NB4 (cell line): Measurements from ENCODE around the gene CYCS.
"Not testable (repeated sequence)": the region's sequence is repeated elsewhere in the genome, so short reads cannot be mapped to it uniquely, and the experiment has no call there.

Experiments
- DNase-seq: peaks from one replicate; pipeline ENCODE4 v3.0.0; 2010; ENCODE audit warnings: low read depth
- H3K4me3 ChIP-seq: one replicate; pipeline ENCODE4 v1.5.1; 2011; ENCODE audit warnings: mild to moderate bottlenecking, low read depth, low read length, moderate library complexity
- MYC ChIP-seq: IDR thresholded peaks from 2 replicates; pipeline ENCODE4 v1.6.1; 2011; ENCODE audit warnings: low read depth, low read length
- POLR2A ChIP-seq: IDR thresholded peaks from 2 replicates; pipeline ENCODE4 v1.6.1; 2011; ENCODE audit warnings: mild to moderate bottlenecking; ENCODE audit not compliant: insufficient read length; ENCODE audit errors: extremely low read depth
- TF ChIP-seq, protein P1 (sequence below): IDR thresholded peaks from 2 replicates; pipeline ENCODE4 v1.6.1; 2011; ENCODE audit warnings: low read depth, low read length
- TF ChIP-seq, protein P2 (sequence below): IDR thresholded peaks from one replicate; pipeline ENCODE4 v1.5.1; 2012; ENCODE audit warnings: low read depth, low read length

CYCS gene

DNA sequence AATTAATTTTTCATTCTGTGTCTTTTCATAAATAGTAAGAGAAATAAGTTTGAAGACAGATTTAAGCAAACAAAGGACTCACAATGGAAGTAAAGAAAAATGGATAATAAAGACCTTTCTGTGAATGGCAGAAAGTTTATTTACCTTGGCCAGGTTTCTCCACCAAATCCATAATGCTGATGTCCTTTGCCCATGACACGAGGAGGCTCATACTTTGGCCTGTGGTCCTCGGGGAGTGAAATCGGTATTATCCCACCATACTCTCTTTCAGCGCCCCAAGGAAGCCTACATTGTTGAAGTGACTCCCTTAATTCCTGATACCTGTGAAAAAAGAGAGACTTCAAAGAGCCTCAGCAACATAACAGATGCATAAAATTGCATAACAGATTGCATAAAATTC is 43.1 kb upstream of the CYCS start:
- TF ChIP-seq, protein P1, sequence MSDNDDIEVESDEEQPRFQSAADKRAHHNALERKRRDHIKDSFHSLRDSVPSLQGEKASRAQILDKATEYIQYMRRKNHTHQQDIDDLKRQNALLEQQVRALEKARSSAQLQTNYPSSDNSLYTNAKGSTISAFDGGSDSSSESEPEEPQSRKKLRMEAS = no peak
- TF ChIP-seq, protein P2, sequence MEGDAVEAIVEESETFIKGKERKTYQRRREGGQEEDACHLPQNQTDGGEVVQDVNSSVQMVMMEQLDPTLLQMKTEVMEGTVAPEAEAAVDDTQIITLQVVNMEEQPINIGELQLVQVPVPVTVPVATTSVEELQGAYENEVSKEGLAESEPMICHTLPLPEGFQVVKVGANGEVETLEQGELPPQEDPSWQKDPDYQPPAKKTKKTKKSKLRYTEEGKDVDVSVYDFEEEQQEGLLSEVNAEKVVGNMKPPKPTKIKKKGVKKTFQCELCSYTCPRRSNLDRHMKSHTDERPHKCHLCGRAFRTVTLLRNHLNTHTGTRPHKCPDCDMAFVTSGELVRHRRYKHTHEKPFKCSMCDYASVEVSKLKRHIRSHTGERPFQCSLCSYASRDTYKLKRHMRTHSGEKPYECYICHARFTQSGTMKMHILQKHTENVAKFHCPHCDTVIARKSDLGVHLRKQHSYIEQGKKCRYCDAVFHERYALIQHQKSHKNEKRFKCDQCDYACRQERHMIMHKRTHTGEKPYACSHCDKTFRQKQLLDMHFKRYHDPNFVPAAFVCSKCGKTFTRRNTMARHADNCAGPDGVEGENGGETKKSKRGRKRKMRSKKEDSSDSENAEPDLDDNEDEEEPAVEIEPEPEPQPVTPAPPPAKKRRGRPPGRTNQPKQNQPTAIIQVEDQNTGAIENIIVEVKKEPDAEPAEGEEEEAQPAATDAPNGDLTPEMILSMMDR = no peak
- no peak for TF ChIP-seq POLR2A
- TF ChIP-seq MYC = no peak
- no peak overlapping the region for H3K4me3 ChIP-seq
- DNase-seq = no peak

DNA sequence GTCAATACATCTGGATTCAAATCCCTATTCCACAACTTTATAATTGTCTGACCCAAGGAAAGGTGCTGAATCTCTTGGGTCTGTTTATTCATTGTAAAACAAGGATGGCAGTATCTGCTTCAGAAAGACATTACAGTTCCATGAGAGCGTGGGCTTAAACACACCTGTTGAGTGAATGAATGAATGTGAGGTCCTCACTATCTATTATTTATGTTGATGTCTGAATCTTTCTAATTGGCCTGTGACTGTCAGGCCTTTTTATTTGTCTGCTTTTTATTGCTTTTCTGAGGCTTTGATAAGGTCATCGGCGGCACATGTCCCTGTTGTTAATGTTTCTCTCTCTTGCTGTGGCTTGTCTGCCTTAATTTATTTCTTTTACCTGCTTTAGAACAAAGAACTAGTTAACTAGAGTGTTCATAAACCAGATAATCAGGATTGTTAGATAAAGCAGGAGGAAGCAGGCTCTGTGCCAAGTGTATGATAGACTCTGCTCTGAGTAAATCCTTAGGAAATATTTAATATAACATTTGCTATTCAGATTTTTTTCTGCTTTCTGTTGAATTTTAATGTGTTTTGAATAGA is 42.3 kb upstream of the CYCS start:
- no peak overlapping the region for H3K4me3 ChIP-seq
- DNase-seq = no peak
- TF ChIP-seq MYC (no peak), POLR2A (no peak)
- TF ChIP-seq, protein P1 = no peak
- TF ChIP-seq, protein P2 = no peak

DNA sequence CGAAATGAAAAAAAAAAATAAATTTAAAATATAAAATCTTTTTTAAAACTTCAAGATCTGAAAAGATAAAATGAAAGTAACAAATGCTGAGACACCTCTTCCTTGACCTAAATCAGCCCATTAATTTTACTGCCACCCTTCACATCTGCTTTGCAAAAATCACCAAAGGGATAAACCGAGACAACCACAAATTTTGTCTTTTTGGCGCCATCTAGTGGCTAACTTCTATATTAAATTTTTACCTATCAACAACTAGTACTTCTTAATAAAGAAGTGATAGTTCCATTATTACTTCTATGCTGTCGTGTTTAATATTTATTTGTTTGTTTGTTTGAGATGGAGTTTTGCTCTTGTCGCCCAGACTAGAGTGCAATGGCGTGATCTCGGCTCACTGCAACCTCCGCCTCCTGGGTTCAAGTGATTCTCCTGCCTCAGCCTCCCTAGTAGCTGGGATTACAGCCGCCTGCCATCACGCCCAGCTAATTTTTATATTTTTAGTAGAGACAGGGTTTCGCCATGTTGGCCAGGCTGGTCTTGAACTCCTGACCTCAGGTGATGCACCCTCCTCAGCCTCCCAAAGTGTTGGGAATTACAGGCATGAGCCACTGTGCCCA is 35.0 kb upstream of the CYCS start:
- not testable (repeated sequence) for H3K4me3 ChIP-seq
- DNase-seq = peak; percentile 74
- TF ChIP-seq, protein P2 = peak; percentile 29

DNA sequence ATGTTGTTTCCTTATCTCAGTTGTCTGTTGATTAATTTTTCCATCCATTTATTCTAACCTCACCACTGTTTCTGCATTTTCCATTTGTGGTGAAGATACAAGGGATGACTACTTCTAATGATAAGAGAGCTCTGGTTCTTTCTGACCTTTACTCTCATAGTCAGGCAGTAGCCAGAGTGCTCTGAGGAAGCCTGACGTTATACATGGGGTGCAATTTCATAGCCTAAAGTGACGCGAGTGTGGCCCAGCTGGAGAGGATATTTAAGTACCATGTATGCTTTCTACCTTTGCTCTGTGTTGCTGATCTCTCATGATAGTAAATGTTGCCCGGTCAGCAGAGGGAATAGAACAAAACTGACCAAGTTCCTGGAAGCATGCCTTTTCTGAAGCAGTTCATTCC is 33.9 kb upstream of the CYCS start:
- TF ChIP-seq MYC (no peak), POLR2A (no peak)
- TF ChIP-seq, protein P2 = no peak
- TF ChIP-seq, protein P1 = no peak
- no peak overlapping the region for H3K4me3 ChIP-seq
- DNase-seq = no peak

DNA sequence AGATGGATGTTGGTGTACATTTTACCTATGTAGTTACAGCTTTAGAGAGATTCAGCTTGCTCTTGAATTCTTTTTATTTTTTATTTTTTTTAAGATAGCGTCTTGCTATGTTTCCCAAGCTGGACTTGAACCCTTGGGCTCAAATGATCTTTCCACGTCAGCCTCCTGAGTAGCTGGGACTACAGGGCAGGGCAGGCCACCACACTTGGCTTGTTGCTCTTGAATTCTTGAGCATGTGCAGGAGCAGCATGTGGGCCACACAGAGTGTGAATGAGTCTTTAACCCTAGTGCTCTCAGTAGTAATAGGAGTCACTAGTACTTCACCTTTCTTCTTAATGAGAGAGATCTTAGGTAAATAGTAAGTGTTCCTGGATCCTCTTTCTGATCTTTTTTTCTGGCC is 26.7 kb upstream of the CYCS start:
- no peak for DNase-seq
- TF ChIP-seq, protein P1 = no peak
- no peak for TF ChIP-seq POLR2A
- no peak overlapping the region for H3K4me3 ChIP-seq

DNA sequence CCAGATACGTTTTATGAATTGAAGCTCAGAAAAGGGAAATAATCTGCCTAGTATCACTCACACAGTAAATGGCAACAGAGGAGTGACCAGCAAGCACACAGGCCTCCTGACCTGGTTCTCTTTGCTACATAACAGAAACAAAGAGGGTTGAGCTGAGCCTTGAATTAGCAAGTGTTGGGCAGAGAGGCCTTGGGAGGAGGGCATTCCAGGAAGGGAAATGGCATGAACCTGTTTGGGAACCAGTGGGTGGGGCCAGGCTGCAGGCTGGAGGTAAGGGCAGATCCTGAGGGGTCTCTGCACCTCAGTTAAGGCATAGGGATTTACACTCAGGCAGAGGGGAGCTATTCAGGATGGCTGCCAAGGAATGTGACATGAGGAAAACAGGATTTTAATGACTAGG is 24.8 kb upstream of the CYCS start:
- no peak for DNase-seq
- H3K4me3 ChIP-seq = no peak overlapping the region
- TF ChIP-seq MYC (no peak), POLR2A (no peak)
- TF ChIP-seq, protein P1 = no peak
- TF ChIP-seq, protein P2 = no peak
